ENCODE measurements around the gene SLC30A9.

SLC30A9 gene

GRCh38 chr4:42008011-42008786, 17.9 kb downstream of the SLC30A9 start:
- H3K27me3 ChIP-seq (replicated peaks; ENCODE audit: control insufficient read depth, insufficient read depth, low read length), result no peaks in the 10 kb centered on the region
- no peaks in the 10 kb centered on the region for H3K9me3 ChIP-seq (ENCODE audit: control insufficient read depth, low read length)
- no peak overlapping the region for H3K9ac ChIP-seq (ENCODE audit: low read length)
- H3K4me3 ChIP-seq (ENCODE audit: low read length), result no peak overlapping the region
- no peak for DNase-seq (ENCODE audit: low read depth)
- peaks cover 31% of the 10 kb centered on the region for H3K36me3 ChIP-seq (ENCODE audit: control insufficient read depth, insufficient read depth, low read length, severe bottlenecking)
- H3K4me1 ChIP-seq (ENCODE audit: control insufficient read depth, insufficient read depth, low read length), result no peaks in the 10 kb centered on the region

DNA sequence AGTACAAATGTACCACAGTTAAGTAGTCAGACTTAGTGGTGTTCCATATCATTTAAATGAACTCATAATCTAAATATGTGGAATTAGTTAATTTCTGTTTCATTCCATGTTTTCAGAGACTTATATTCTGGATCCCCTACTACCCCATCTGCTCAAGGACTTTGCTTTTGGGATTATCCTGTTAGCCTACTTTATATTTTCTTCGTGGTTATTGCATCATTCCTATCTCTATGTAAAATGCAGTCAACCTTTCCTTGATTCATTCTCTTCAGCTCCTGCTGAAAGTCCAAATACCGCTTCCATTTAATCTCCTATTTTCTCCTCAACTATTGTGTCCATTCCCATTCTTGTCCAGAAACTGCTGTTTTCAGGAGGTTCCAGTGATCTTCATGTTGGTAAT, 25.1 kb downstream of the SLC30A9 start:
- H3K9me3 ChIP-seq (ENCODE audit: control insufficient read depth, low read length), result no peaks in the 10 kb centered on the region
- H3K4me1 ChIP-seq (ENCODE audit: control insufficient read depth, insufficient read depth, low read length), result peaks cover 3% of the 10 kb centered on the region
- H3K4me3 ChIP-seq (ENCODE audit: low read length), result no peak overlapping the region
- no peak for DNase-seq (ENCODE audit: low read depth)
- H3K36me3 ChIP-seq (ENCODE audit: control insufficient read depth, insufficient read depth, low read length, severe bottlenecking), result peaks cover 16% of the 10 kb centered on the region
- no peaks in the 10 kb centered on the region for H3K27me3 ChIP-seq (replicated peaks; ENCODE audit: control insufficient read depth, insufficient read depth, low read length)
- no peak overlapping the region for H3K9ac ChIP-seq (ENCODE audit: low read length)

GRCh38 chr4:42018451-42018850, 28.1 kb downstream of the SLC30A9 start:
- Histone ChIP-seq H3K36me3 (ENCODE audit: control insufficient read depth, insufficient read depth, low read length, severe bottlenecking) (peaks cover 31% of the 10 kb centered on the region), H3K9ac (ENCODE audit: low read length) (no peak overlapping the region), H3K9me3 (ENCODE audit: control insufficient read depth, low read length) (no peaks in the 10 kb centered on the region), H3K4me3 (ENCODE audit: low read length) (no peak overlapping the region), H3K27me3 (replicated peaks; ENCODE audit: control insufficient read depth, insufficient read depth, low read length) (no peaks in the 10 kb centered on the region), H3K4me1 (ENCODE audit: control insufficient read depth, insufficient read depth, low read length) (peaks cover 3% of the 10 kb centered on the region)
- no peak for DNase-seq (ENCODE audit: low read depth)

DNA sequence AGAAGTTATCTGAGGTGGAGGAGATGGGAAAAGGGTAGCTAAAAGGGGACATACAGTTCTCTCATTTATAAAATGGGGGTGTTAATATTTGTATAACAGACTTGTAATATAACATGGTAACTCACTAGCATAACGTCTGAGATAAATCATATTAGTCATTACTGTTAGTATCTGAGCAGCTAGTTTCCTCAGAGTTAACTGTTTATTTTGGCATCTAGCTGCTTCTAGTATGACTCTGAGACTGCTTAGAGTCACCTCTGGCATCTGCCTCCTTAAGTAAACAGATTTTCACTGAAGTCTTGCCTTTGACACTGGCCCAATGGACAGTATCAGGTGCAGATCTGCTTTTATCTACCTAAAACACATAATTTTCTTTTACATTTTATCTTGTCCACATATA, 58.1 kb downstream of the SLC30A9 start:
- H3K4me1 ChIP-seq (ENCODE audit: control insufficient read depth, insufficient read depth, low read length), result no peaks in the 10 kb centered on the region
- H3K4me3 ChIP-seq (ENCODE audit: low read length), result no peak overlapping the region
- H3K36me3 ChIP-seq (ENCODE audit: control insufficient read depth, insufficient read depth, low read length, severe bottlenecking), result peaks cover 46% of the 10 kb centered on the region
- no peak overlapping the region for H3K9ac ChIP-seq (ENCODE audit: low read length)
- H3K9me3 ChIP-seq (ENCODE audit: control insufficient read depth, low read length), result no peaks in the 10 kb centered on the region
- H3K27me3 ChIP-seq (replicated peaks; ENCODE audit: control insufficient read depth, insufficient read depth, low read length), result no peaks in the 10 kb centered on the region
- peak; percentile 29 for DNase-seq (ENCODE audit: low read depth)

GRCh38 chr4:42050516-42051249, 60.4 kb downstream of the SLC30A9 start:
- Histone ChIP-seq H3K4me3 (ENCODE audit: low read length) (no peak overlapping the region), H3K9ac (ENCODE audit: low read length) (no peak overlapping the region), H3K36me3 (ENCODE audit: control insufficient read depth, insufficient read depth, low read length, severe bottlenecking) (peaks cover 50% of the 10 kb centered on the region), H3K9me3 (ENCODE audit: control insufficient read depth, low read length) (no peaks in the 10 kb centered on the region), H3K27me3 (replicated peaks; ENCODE audit: control insufficient read depth, insufficient read depth, low read length) (no peaks in the 10 kb centered on the region), H3K4me1 (ENCODE audit: control insufficient read depth, insufficient read depth, low read length) (no peaks in the 10 kb centered on the region)
- no peak for DNase-seq (ENCODE audit: low read depth)

GRCh38 chr4:42066402-42066801, 76.1 kb downstream of the SLC30A9 start:
- Histone ChIP-seq H3K27me3 (replicated peaks; ENCODE audit: control insufficient read depth, insufficient read depth, low read length) (no peaks in the 10 kb centered on the region), H3K36me3 (ENCODE audit: control insufficient read depth, insufficient read depth, low read length, severe bottlenecking) (peaks cover 73% of the 10 kb centered on the region), H3K9ac (ENCODE audit: low read length) (no peak overlapping the region), H3K9me3 (ENCODE audit: control insufficient read depth, low read length) (no peaks in the 10 kb centered on the region), H3K4me1 (ENCODE audit: control insufficient read depth, insufficient read depth, low read length) (no peaks in the 10 kb centered on the region), H3K4me3 (ENCODE audit: low read length) (no peak overlapping the region)
- DNase-seq (ENCODE audit: low read depth), result no peak

DNA sequence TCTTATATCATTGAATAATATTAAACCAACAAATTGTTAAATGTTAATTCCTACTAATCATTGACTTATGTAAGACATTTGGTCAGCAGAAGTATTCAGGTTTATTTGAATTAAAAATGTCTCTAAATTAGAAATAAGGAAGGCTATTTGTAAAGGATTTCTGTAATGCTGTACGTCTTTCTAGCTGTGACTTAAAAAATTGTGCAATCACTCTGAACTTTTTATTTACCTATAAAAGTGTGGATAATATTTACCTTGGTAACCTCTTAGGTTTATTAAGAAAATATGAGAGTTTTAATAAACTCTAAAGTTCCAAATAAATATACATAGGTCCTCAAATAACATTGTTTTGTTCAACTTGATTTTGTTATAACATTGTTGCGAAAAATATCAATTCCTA, 76.9 kb downstream of the SLC30A9 start:
- DNase-seq (ENCODE audit: low read depth), result no peak
- Histone ChIP-seq H3K27me3 (replicated peaks; ENCODE audit: control insufficient read depth, insufficient read depth, low read length) (no peaks in the 10 kb centered on the region), H3K4me1 (ENCODE audit: control insufficient read depth, insufficient read depth, low read length) (no peaks in the 10 kb centered on the region), H3K9ac (ENCODE audit: low read length) (no peak overlapping the region), H3K4me3 (ENCODE audit: low read length) (no peak overlapping the region), H3K9me3 (ENCODE audit: control insufficient read depth, low read length) (no peaks in the 10 kb centered on the region), H3K36me3 (ENCODE audit: control insufficient read depth, insufficient read depth, low read length, severe bottlenecking) (peaks cover 77% of the 10 kb centered on the region)

- H3K4me1 ChIP-seq (ENCODE audit: control insufficient read depth, insufficient read depth, low read length), result no peaks in the 10 kb centered on the region
- H3K9ac ChIP-seq (ENCODE audit: low read length), result no peak overlapping the region
- no peak for DNase-seq (ENCODE audit: low read depth)
- H3K4me3 ChIP-seq (ENCODE audit: low read length), result no peak overlapping the region
- H3K36me3 ChIP-seq (ENCODE audit: control insufficient read depth, insufficient read depth, low read length, severe bottlenecking), result peaks cover 65% of the 10 kb centered on the region
- no peaks in the 10 kb centered on the region for H3K9me3 ChIP-seq (ENCODE audit: control insufficient read depth, low read length)
- no peaks in the 10 kb centered on the region for H3K27me3 ChIP-seq (replicated peaks; ENCODE audit: control insufficient read depth, insufficient read depth, low read length)
Observed at GRCh38 chr4:42070463-42070862, 80.1 kb downstream of the SLC30A9 start.

GRCh38 chr4:42074294-42074693, 84.0 kb downstream of the SLC30A9 start:
- DNase-seq (ENCODE audit: low read depth), result no peak
- peaks cover 62% of the 10 kb centered on the region for H3K36me3 ChIP-seq (ENCODE audit: control insufficient read depth, insufficient read depth, low read length, severe bottlenecking)

GRCh38 chr4:42078184-42078801, 88.0 kb downstream of the SLC30A9 start:
- no peak overlapping the region for H3K9ac ChIP-seq (ENCODE audit: low read length)

More at GRCh38 chr4:42074294-42074693, 84.0 kb downstream of the SLC30A9 start:
- no peaks in the 10 kb centered on the region for H3K9me3 ChIP-seq (ENCODE audit: control insufficient read depth, low read length)
- H3K4me1 ChIP-seq (ENCODE audit: control insufficient read depth, insufficient read depth, low read length), result no peaks in the 10 kb centered on the region
- no peak overlapping the region for H3K4me3 ChIP-seq (ENCODE audit: low read length)
- no peak overlapping the region for H3K9ac ChIP-seq (ENCODE audit: low read length)
- H3K27me3 ChIP-seq (replicated peaks; ENCODE audit: control insufficient read depth, insufficient read depth, low read length), result no peaks in the 10 kb centered on the region

GRCh38 chr4:42080306-42080705, 90.0 kb downstream of the SLC30A9 start:
- peaks cover 13% of the 10 kb centered on the region for H3K4me1 ChIP-seq (ENCODE audit: control insufficient read depth, insufficient read depth, low read length)
- H3K9ac ChIP-seq (ENCODE audit: low read length), result no peak overlapping the region
- DNase-seq (ENCODE audit: low read depth), result no peak
- H3K4me3 ChIP-seq (ENCODE audit: low read length), result no peak overlapping the region
- peaks cover 39% of the 10 kb centered on the region for H3K36me3 ChIP-seq (ENCODE audit: control insufficient read depth, insufficient read depth, low read length, severe bottlenecking)
- no peaks in the 10 kb centered on the region for H3K9me3 ChIP-seq (ENCODE audit: control insufficient read depth, low read length)
- no peaks in the 10 kb centered on the region for H3K27me3 ChIP-seq (replicated peaks; ENCODE audit: control insufficient read depth, insufficient read depth, low read length)

More at GRCh38 chr4:42078184-42078801, 88.0 kb downstream of the SLC30A9 start:
- Histone ChIP-seq H3K36me3 (ENCODE audit: control insufficient read depth, insufficient read depth, low read length, severe bottlenecking) (peaks cover 45% of the 10 kb centered on the region), H3K27me3 (replicated peaks; ENCODE audit: control insufficient read depth, insufficient read depth, low read length) (no peaks in the 10 kb centered on the region), H3K4me1 (ENCODE audit: control insufficient read depth, insufficient read depth, low read length) (peaks cover 3% of the 10 kb centered on the region), H3K9me3 (ENCODE audit: control insufficient read depth, low read length) (no peaks in the 10 kb centered on the region), H3K4me3 (ENCODE audit: low read length) (no peak overlapping the region)
- no peak for DNase-seq (ENCODE audit: low read depth)

All from adipocyte (in vitro differentiated cells).